ENCODE results near the gene CTSA. TPM values are rescaled to one million over a fixed set of nuclear protein-coding genes. Genes with fewer than 3 reads are reported as not detected.

CTSA gene
- total and polyA plus RNA-seq, 9 donors = 45.0 to 210 (median 110) TPM

DNA sequence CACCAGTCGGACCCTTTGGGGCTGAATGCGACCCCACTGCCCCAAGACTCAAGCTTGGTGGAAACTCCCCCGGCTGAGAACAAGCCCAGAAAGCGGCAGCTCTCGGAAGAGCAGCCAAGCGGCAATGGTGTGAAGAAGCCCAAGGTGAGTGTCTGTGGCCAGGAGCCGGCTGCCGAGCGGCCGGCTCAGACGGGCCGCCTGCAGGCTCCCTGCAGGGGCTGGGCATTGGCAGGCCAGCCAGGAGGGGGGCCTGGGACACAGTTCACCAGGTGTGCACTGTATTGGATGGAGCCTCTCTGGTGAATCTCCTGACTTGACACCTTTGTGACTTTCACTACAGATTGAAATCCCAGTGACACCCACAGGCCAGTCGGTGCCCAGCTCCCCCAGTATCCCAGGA is 49.3 kb downstream of the CTSA start:
- Histone ChIP-seq H3K27ac (no peak overlapping the region), H3K27me3 (no peaks in the 10 kb centered on the region), H3K9me3 (no peaks in the 10 kb centered on the region), H3K4me1 (ENCODE audit: insufficient read depth) (peaks cover 2% of the 10 kb centered on the region), H3K36me3 (no peaks in the 10 kb centered on the region), H3K4me3 (no peak overlapping the region)
- DNase-seq = no peak
- intact Hi-C loops (cut with DNase I) = loop anchor here in 2 of 4 donors (5.0 to 10.0 kb wide), 2 partner anchors 43 to 56 kb away; partner anchors contain the start of genes SPATA25 (in 1 of the 2) and ZSWIM1 (in 1 of the 2)
- WGBS, 3 donors = 62 to 82% (median 77%) methylated on average over 4 to 13 of the region's 13 CpGs
- TF ChIP-seq, protein P1, sequence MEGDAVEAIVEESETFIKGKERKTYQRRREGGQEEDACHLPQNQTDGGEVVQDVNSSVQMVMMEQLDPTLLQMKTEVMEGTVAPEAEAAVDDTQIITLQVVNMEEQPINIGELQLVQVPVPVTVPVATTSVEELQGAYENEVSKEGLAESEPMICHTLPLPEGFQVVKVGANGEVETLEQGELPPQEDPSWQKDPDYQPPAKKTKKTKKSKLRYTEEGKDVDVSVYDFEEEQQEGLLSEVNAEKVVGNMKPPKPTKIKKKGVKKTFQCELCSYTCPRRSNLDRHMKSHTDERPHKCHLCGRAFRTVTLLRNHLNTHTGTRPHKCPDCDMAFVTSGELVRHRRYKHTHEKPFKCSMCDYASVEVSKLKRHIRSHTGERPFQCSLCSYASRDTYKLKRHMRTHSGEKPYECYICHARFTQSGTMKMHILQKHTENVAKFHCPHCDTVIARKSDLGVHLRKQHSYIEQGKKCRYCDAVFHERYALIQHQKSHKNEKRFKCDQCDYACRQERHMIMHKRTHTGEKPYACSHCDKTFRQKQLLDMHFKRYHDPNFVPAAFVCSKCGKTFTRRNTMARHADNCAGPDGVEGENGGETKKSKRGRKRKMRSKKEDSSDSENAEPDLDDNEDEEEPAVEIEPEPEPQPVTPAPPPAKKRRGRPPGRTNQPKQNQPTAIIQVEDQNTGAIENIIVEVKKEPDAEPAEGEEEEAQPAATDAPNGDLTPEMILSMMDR (IDR thresholded peaks at IDR 0.05) = no peak
- TF ChIP-seq POLR2A (IDR thresholded peaks at IDR 0.05) = no peak
- TF ChIP-seq EP300 (IDR thresholded peaks at IDR 0.05) = no peak

DNA sequence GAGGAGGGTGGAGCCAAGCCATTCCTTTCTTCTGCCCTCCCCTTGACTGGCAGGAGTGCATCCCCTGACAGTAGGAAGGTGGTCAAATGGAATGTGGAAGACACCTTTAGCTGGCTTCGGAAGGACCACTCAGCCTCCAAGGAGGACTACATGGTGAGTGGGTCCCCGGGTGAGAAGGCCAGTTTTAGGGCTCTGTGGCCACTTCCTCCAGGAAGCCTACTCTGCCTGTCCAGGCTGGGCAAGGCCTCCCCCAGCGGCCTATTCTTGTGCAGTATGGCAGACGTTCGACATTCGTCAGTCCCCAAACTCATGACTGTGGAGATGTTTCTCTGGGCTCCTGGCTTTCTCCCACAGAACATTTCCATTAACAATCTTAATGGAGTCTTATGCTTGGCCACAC is 52.5 kb downstream of the CTSA start:
- no peak for DNase-seq
- no peak overlapping the region for H3K4me3 ChIP-seq
- H3K27ac ChIP-seq = no peak overlapping the region
- H3K27me3 ChIP-seq = no peaks in the 10 kb centered on the region
- intact Hi-C loops (cut with DNase I) = loop anchor here in 2 of 4 donors (5.0 to 10.0 kb wide), 2 partner anchors 46 to 59 kb away; partner anchors contain the start of genes SPATA25 (in 1 of the 2) and ZSWIM1 (in 1 of the 2)
- peaks cover 16% of the 10 kb centered on the region for H3K4me1 ChIP-seq (ENCODE audit: insufficient read depth)
- H3K9me3 ChIP-seq = no peaks in the 10 kb centered on the region
- no peaks in the 10 kb centered on the region for H3K36me3 ChIP-seq
- 85 to 89% (median 86%) methylated on average over 6 of the region's 6 CpGs for WGBS, 3 donors
- no peak for TF ChIP-seq EP300 (IDR thresholded peaks at IDR 0.05)

- no peaks in the 10 kb centered on the region for H3K27me3 ChIP-seq
- WGBS, 3 donors = 83 to 86% (median 83%) methylated on average over 15 of the region's 15 CpGs
- no peaks in the 10 kb centered on the region for H3K9me3 ChIP-seq
- no peak for DNase-seq
- intact Hi-C loops (cut with DNase I) = loop anchor here in 2 of 4 donors (5.0 to 10.0 kb wide), 2 partner anchors 47 to 60 kb away; partner anchors contain the start of genes SPATA25 (in 1 of the 2) and ZSWIM1 (in 1 of the 2)
- no peak for TF ChIP-seq EP300 (IDR thresholded peaks at IDR 0.05)
- TF ChIP-seq POLR2A (IDR thresholded peaks at IDR 0.05) = no peak
- TF ChIP-seq, protein P1 (IDR thresholded peaks at IDR 0.05) = no peak
- peaks cover 16% of the 10 kb centered on the region for H3K4me1 ChIP-seq (ENCODE audit: insufficient read depth)
- H3K36me3 ChIP-seq = no peaks in the 10 kb centered on the region
- no peak overlapping the region for H3K4me3 ChIP-seq
- no peak overlapping the region for H3K27ac ChIP-seq
Observed at GRCh38 chr20:45944151-45944964, 53.2 kb downstream of the CTSA start.

GRCh38 chr20:45944965-45945677 is 54.0 kb downstream of the CTSA start:
- DNase-seq = no peak
- WGBS, 3 donors = 73 to 85% (median 73%) methylated on average over 19 of the region's 19 CpGs
- intact Hi-C loops (cut with DNase I) = loop anchor here in 3 of 4 donors (5.0 to 10.0 kb wide), 3 partner anchors 48 to 60 kb away; partner anchors contain the start of genes CTSA (in 1 of the 3), NEURL2 (in 1 of the 3), SPATA25 (in 1 of the 3) and ZSWIM1 (in 1 of the 3)
- TF ChIP-seq EP300 (IDR thresholded peaks at IDR 0.05) (no peak), POLR2A (IDR thresholded peaks at IDR 0.05) (no peak)
- TF ChIP-seq, protein P1 (IDR thresholded peaks at IDR 0.05) = no peak
- Histone ChIP-seq H3K4me3 (no peak overlapping the region), H3K36me3 (no peaks in the 10 kb centered on the region), H3K9me3 (no peaks in the 10 kb centered on the region), H3K27me3 (no peaks in the 10 kb centered on the region), H3K27ac (peak overlapping the region; percentile 85 to 88), H3K4me1 (ENCODE audit: insufficient read depth) (peaks cover 16% of the 10 kb centered on the region)

Data from ovary (tissue), 9 donors.